HTERT RPE-1 (cell line): Measurements from ENCODE around the gene CHIC2.

Source experiments
- in situ Hi-C: fragments of 300-500 bp; cut with MboI; formaldehyde crosslinking; loops from 4 replicates; pipeline ENCODE4 v1.14.3; 2020; ENCODE audit warnings: low sequenced_read_pairs

Gene CHIC2

GRCh38 chr4:54093324-54094240 is 29.2 kb upstream of the CHIC2 start:
- in situ Hi-C loops, result no loop called here

GRCh38 chr4:54092405-54093323 is 28.3 kb upstream of the CHIC2 start:
- in situ Hi-C loops, result no loop called here

GRCh38 chr4:54091637-54092404 is 27.4 kb upstream of the CHIC2 start:
- in situ Hi-C loops, result no loop called here

- in situ Hi-C loops, result no loop called here
These were observed 26.6 kb upstream of the CHIC2 start for GRCh38 chr4:54090804-54091623.

GRCh38 chr4:54090404-54090803 is 26.0 kb upstream of the CHIC2 start:
- in situ Hi-C loops, result no loop called here

- in situ Hi-C loops, result no loop called here
These were observed 25.5 kb upstream of the CHIC2 start for GRCh38 chr4:54089875-54090274.

GRCh38 chr4:54085284-54085683 is 20.9 kb upstream of the CHIC2 start:
- in situ Hi-C loops, result no loop called here

- in situ Hi-C loops, result no loop called here
These were observed 17.8 kb upstream of the CHIC2 start for GRCh38 chr4:54082168-54082567.

GRCh38 chr4:54077812-54078211 is 13.4 kb upstream of the CHIC2 start:
- in situ Hi-C loops, result no loop called here

- in situ Hi-C loops, result no loop called here
These were observed 12.3 kb upstream of the CHIC2 start for GRCh38 chr4:54076673-54077072.

- in situ Hi-C loops, result no loop called here
These were observed 10.0 kb upstream of the CHIC2 start for GRCh38 chr4:54074381-54074780.

- in situ Hi-C loops, result no loop called here
These were observed 9.0 kb upstream of the CHIC2 start for GRCh38 chr4:54073271-54073880.

GRCh38 chr4:54067166-54067565 is 2.8 kb upstream of the CHIC2 start:
- in situ Hi-C loops, result no loop called here

- in situ Hi-C loops, result no loop called here
These were observed 2.3 kb upstream of the CHIC2 start for GRCh38 chr4:54066718-54067129.

- in situ Hi-C loops, result no loop called here
These were observed 1.6 kb upstream of the CHIC2 start for GRCh38 chr4:54066088-54066415.

GRCh38 chr4:54065282-54066087 is 1.1 kb upstream of the CHIC2 start:
- in situ Hi-C loops, result no loop called here

- in situ Hi-C loops, result no loop called here
These were observed 578 bp downstream of the CHIC2 start for GRCh38 chr4:54063737-54064316.

- in situ Hi-C loops, result no loop called here
These were observed 1.2 kb downstream of the CHIC2 start for GRCh38 chr4:54063229-54063628.

GRCh38 chr4:54062392-54062791 is 2.0 kb downstream of the CHIC2 start:
- in situ Hi-C loops, result no loop called here
